HEK293T (cell line): Measurements from ENCODE around the gene LTBP1.

Source experiments
- CTCF ChIA-PET: fragments of 350-600 bp; formaldehyde crosslinking; extraction: SDS; loops from one replicate; lab custom pipeline; 2021; ENCODE audit warnings: antibody characterized with exemption, inconsistent platforms; lab: Yijun Ruan, JAX
- POLR2A ChIA-PET: fragments of 350-600 bp; formaldehyde crosslinking; extraction: SDS; loops from one replicate; lab custom pipeline; 2020; ENCODE audit warnings: antibody characterized with exemption, inconsistent platforms; lab: Yijun Ruan, JAX
- DNase-seq: peaks from one replicate; pipeline ENCODE4 v3.0.0; 2012; ENCODE audit warnings: mixed read lengths; ENCODE audit errors: extremely low spot score
- ARNT ChIP-seq: fragments of 450-650 bp; IDR thresholded peaks from 2 replicates; pipeline ENCODE4 v1.6.1; 2017; ENCODE audit warnings: mild to moderate bottlenecking
- BHLHE40 ChIP-seq: fragments of 450-650 bp; IDR thresholded peaks from 2 replicates; pipeline ENCODE4 v1.6.1; 2016; ENCODE audit warnings: mild to moderate bottlenecking, moderate library complexity, borderline replicate concordance
- CTBP1 ChIP-seq: fragments of 450-650 bp; IDR thresholded peaks from 2 replicates; pipeline ENCODE4 v1.6.1; 2016; ENCODE audit warnings: borderline replicate concordance
- ELF4 ChIP-seq: fragments of 450-650 bp; IDR thresholded peaks from 2 replicates; pipeline ENCODE4 v1.6.1; 2017; ENCODE audit warnings: antibody characterized with exemption
- FOXA1 ChIP-seq: fragments of 450-650 bp; IDR thresholded peaks from 2 replicates; pipeline ENCODE4 v1.6.1; 2016; ENCODE audit warnings: mild to moderate bottlenecking
- FOXK2 ChIP-seq: fragments of 450-650 bp; IDR thresholded peaks from 2 replicates; pipeline ENCODE4 v1.6.1; 2016; ENCODE audit warnings: mild to moderate bottlenecking
- FOXM1 ChIP-seq: fragments of 450-650 bp; IDR thresholded peaks from 2 replicates; pipeline ENCODE4 v1.6.1; 2017; ENCODE audit warnings: mild to moderate bottlenecking, borderline replicate concordance
- HDGF ChIP-seq: fragments of 450-650 bp; IDR thresholded peaks from 2 replicates; pipeline ENCODE4 v1.6.1; 2017; ENCODE audit warnings: antibody characterized with exemption, borderline replicate concordance
- L3MBTL2 ChIP-seq: fragments of 450-650 bp; conservative IDR thresholded peaks from 2 replicates; pipeline ENCODE4 v1.6.1; 2016; ENCODE audit warnings: mild to moderate bottlenecking
- LEF1 ChIP-seq: fragments of 450-650 bp; IDR thresholded peaks from 2 replicates; pipeline ENCODE4 v1.6.1; 2017; ENCODE audit warnings: mild to moderate bottlenecking, borderline replicate concordance
- NFRKB ChIP-seq: fragments of 450-650 bp; IDR thresholded peaks from 2 replicates; pipeline ENCODE4 v1.6.1; 2016; ENCODE audit warnings: mild to moderate bottlenecking, moderate library complexity
- PKNOX1 ChIP-seq: fragments of 450-650 bp; IDR thresholded peaks from 2 replicates; pipeline ENCODE4 v1.6.1; 2016
- SP1 ChIP-seq: fragments of 450-650 bp; IDR thresholded peaks from 2 replicates; pipeline ENCODE4 v1.6.1; 2017
- SUZ12 ChIP-seq: fragments of 450-650 bp; IDR thresholded peaks from 2 replicates; pipeline ENCODE4 v1.6.1; 2016; ENCODE audit warnings: mild to moderate bottlenecking
- TARDBP ChIP-seq: fragments of 450-650 bp; IDR thresholded peaks from 2 replicates; pipeline ENCODE4 v1.6.1; 2016
- ZNF384 ChIP-seq: fragments of 450-650 bp; IDR thresholded peaks from 2 replicates; pipeline ENCODE4 v1.6.1; 2016

Gene LTBP1

GRCh38 chr2:32949260-32949659 lies 2.5 kb downstream of the LTBP1 start:
- DNase-seq = no peak
- TF ChIP-seq SP1 (no peak), LEF1 (no peak), NFRKB (no peak), L3MBTL2 (no peak), SUZ12 (no peak), ARNT (no peak), HDGF (no peak), BHLHE40 (no peak), FOXK2 (no peak), FOXM1 (no peak), PKNOX1 (no peak), FOXA1 (no peak), ZNF384 (no peak), CTBP1 (no peak), ELF4 (no peak), TARDBP (no peak)
- ChIA-PET CTCF (no interaction called here), POLR2A (no interaction called here)

GRCh38 chr2:32951672-32952071 lies 4.9 kb downstream of the LTBP1 start:
- TF ChIP-seq ARNT (no peak), BHLHE40 (no peak), FOXM1 (no peak), L3MBTL2 (no peak)
- ChIA-PET POLR2A (no interaction called here), CTCF (no interaction called here)
- DNase-seq = no peak

- no peak for TF ChIP-seq PKNOX1
- CTCF ChIA-PET = no interaction called here
- POLR2A ChIA-PET = no interaction called here
- DNase-seq = no peak
Measured at GRCh38 chr2:32952761-32953476, 6.2 kb downstream of the LTBP1 start.

GRCh38 chr2:32954206-32954605 lies 7.5 kb downstream of the LTBP1 start:
- no peak for DNase-seq
- ChIA-PET CTCF (no interaction called here), POLR2A (no interaction called here)
- TF ChIP-seq ARNT (no peak), FOXA1 (no peak), NFRKB (no peak), SP1 (no peak), SUZ12 (no peak), TARDBP (no peak), ELF4 (no peak), LEF1 (no peak), BHLHE40 (no peak), L3MBTL2 (no peak)

- ChIA-PET POLR2A (no interaction called here), CTCF (no interaction called here)
- TF ChIP-seq ARNT = no peak
- TF ChIP-seq ELF4 = no peak
- no peak for TF ChIP-seq BHLHE40
- no peak for TF ChIP-seq LEF1
- TF ChIP-seq NFRKB = no peak
- no peak for DNase-seq
Measured at GRCh38 chr2:32958821-32959220, 12.1 kb downstream of the LTBP1 start.

GRCh38 chr2:32960238-32960637 lies 13.5 kb downstream of the LTBP1 start:
- CTCF ChIA-PET = no interaction called here
- POLR2A ChIA-PET = no interaction called here
- DNase-seq = no peak
- TF ChIP-seq FOXM1 (no peak), LEF1 (no peak), ARNT (no peak), ELF4 (no peak), CTBP1 (no peak), SUZ12 (no peak), TARDBP (no peak), NFRKB (no peak), HDGF (no peak), SP1 (no peak), FOXK2 (no peak), ZNF384 (no peak), L3MBTL2 (no peak), PKNOX1 (no peak), FOXA1 (no peak), BHLHE40 (no peak)
